ENCODE results near the gene ZNF10.

ZNF10 gene

DNA sequence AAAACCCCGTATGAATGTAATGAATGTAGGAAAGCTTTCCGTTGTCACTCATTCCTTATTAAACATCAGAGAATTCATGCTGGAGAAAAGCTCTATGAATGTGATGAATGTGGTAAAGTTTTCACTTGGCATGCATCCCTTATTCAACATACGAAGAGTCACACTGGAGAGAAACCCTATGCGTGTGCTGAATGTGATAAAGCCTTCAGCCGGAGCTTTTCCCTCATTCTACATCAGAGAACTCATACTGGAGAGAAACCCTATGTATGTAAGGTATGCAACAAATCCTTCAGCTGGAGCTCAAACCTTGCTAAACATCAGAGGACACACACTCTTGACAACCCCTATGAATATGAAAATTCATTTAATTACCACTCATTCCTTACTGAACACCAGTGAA is 24.2 kb upstream of the ZNF10 start:
- no peaks in the 10 kb centered on the region for H3K79me1 ChIP-seq (ENCODE audit: low read length)
- H3K9me3 ChIP-seq (ENCODE audit: insufficient read depth, low read depth, low read length), result peaks cover 3% of the 10 kb centered on the region
- H3K9ac ChIP-seq (ENCODE audit: low read length), result no peak overlapping the region
- no peak overlapping the region for H3K4me3 ChIP-seq (ENCODE audit: low read depth, low read length)
- no peak overlapping the region for H2BK5ac ChIP-seq (ENCODE audit: low read depth, low read length, poor library complexity)
- H3K18ac ChIP-seq (ENCODE audit: low read length), result no peak overlapping the region
- H3K36me3 ChIP-seq (ENCODE audit: control insufficient read depth in 1 of 2, insufficient read depth in 2 of 2, low read length in 2 of 2), result peaks cover 10 to 16% of the 10 kb centered on the region in 2 experiments
- no peak overlapping the region for H3K4ac ChIP-seq (ENCODE audit: low read depth, low read length)
- H2BK120ac ChIP-seq (ENCODE audit: insufficient read depth, low read length, poor library complexity), result no peak overlapping the region
- H2AFZ ChIP-seq (ENCODE audit: insufficient read depth, low read length, poor library complexity), result no peak overlapping the region
- WGBS (ENCODE audit: extremely low coverage, insufficient coverage, insufficient read length), result no CpG with 5 or more reads among the region's 5 CpGs
- no peak overlapping the region for H3K23ac ChIP-seq (ENCODE audit: low read length)
- H3K27ac ChIP-seq (ENCODE audit: low read depth, low read length), result no peak overlapping the region
- H4K12ac ChIP-seq (ENCODE audit: low read depth, low read length), result no peak overlapping the region
- H3K27me3 ChIP-seq (ENCODE audit: insufficient read depth, low read length), result no peaks in the 10 kb centered on the region
- no peak for DNase-seq
- no peak overlapping the region for H2BK12ac ChIP-seq (ENCODE audit: low read length)
- H2AK5ac ChIP-seq (ENCODE audit: low read length), result no peak overlapping the region
- no peak overlapping the region for H3K14ac ChIP-seq (ENCODE audit: low read length)
- H4K91ac ChIP-seq (ENCODE audit: low read depth, low read length), result no peak overlapping the region
- no peak overlapping the region for H3K4me2 ChIP-seq (ENCODE audit: low read length)
- no peak overlapping the region for H4K8ac ChIP-seq (ENCODE audit: low read depth, low read length)
- no peaks in the 10 kb centered on the region for H3K4me1 ChIP-seq (ENCODE audit: control insufficient read depth in 1 of 2, insufficient read depth in 2 of 2, low read length in 2 of 2)
- no peaks in the 10 kb centered on the region for H3K79me2 ChIP-seq (ENCODE audit: control insufficient read depth, insufficient read depth, low read length, poor library complexity)

DNA sequence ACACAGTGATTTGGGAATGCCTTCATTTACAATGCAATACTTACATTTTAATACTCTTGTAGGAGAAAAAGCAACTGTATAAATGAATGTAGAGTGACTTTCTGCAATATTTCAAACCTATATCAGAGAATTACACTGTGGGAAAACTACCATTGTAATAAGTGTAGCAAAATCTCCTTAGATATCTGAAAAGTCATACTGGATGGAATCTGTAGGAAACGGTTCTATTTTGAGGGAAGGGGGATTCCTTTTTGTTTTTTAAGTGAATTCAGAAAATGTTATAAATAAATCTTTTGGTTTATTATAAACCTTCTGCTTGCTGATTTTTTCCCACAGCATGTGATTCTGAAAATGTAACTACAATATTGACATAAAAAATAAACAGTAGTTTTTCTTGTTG is 23.3 kb upstream of the ZNF10 start:
- Histone ChIP-seq H3K23ac (ENCODE audit: low read length) (no peak overlapping the region), H4K8ac (ENCODE audit: low read depth, low read length) (no peak overlapping the region), H3K9me3 (ENCODE audit: insufficient read depth, low read depth, low read length) (peaks cover 3% of the 10 kb centered on the region), H3K4me3 (ENCODE audit: low read depth, low read length) (no peak overlapping the region), H3K79me2 (ENCODE audit: control insufficient read depth, insufficient read depth, low read length, poor library complexity) (no peaks in the 10 kb centered on the region), H2BK12ac (ENCODE audit: low read length) (no peak overlapping the region), H2BK5ac (ENCODE audit: low read depth, low read length, poor library complexity) (no peak overlapping the region), H3K9ac (ENCODE audit: low read length) (no peak overlapping the region), H3K18ac (ENCODE audit: low read length) (no peak overlapping the region), H3K79me1 (ENCODE audit: low read length) (no peaks in the 10 kb centered on the region), H4K91ac (ENCODE audit: low read depth, low read length) (no peak overlapping the region), H2AFZ (ENCODE audit: insufficient read depth, low read length, poor library complexity) (no peak overlapping the region), H3K27ac (ENCODE audit: low read depth, low read length) (no peak overlapping the region), H2AK5ac (ENCODE audit: low read length) (no peak overlapping the region), H3K27me3 (ENCODE audit: insufficient read depth, low read length) (no peaks in the 10 kb centered on the region), H3K4me2 (ENCODE audit: low read length) (no peak overlapping the region), H3K14ac (ENCODE audit: low read length) (no peak overlapping the region), H3K36me3 (ENCODE audit: control insufficient read depth in 1 of 2, insufficient read depth in 2 of 2, low read length in 2 of 2) (peaks cover 6 to 13% of the 10 kb centered on the region in 2 experiments), H3K4me1 (ENCODE audit: control insufficient read depth in 1 of 2, insufficient read depth in 2 of 2, low read length in 2 of 2) (no peaks in the 10 kb centered on the region), H2BK120ac (ENCODE audit: insufficient read depth, low read length, poor library complexity) (no peak overlapping the region), H4K12ac (ENCODE audit: low read depth, low read length) (no peak overlapping the region), H3K4ac (ENCODE audit: low read depth, low read length) (no peak overlapping the region)
- no CpG with 5 or more reads among the region's 1 CpG for WGBS (ENCODE audit: extremely low coverage, insufficient coverage, insufficient read length)
- DNase-seq, result no peak

GRCh38 chr12:133108150-133108549 is 22.3 kb upstream of the ZNF10 start:
- no peak overlapping the region for H3K4me2 ChIP-seq (ENCODE audit: low read length)
- H3K27me3 ChIP-seq (ENCODE audit: insufficient read depth, low read length), result no peaks in the 10 kb centered on the region
- no peak overlapping the region for H4K8ac ChIP-seq (ENCODE audit: low read depth, low read length)
- H2AK5ac ChIP-seq (ENCODE audit: low read length), result no peak overlapping the region
- no peak overlapping the region for H3K9ac ChIP-seq (ENCODE audit: low read length)
- H2BK12ac ChIP-seq (ENCODE audit: low read length), result no peak overlapping the region
- H2BK5ac ChIP-seq (ENCODE audit: low read depth, low read length, poor library complexity), result no peak overlapping the region
- H2BK120ac ChIP-seq (ENCODE audit: insufficient read depth, low read length, poor library complexity), result no peak overlapping the region
- no peak overlapping the region for H3K4ac ChIP-seq (ENCODE audit: low read depth, low read length)
- no peak for DNase-seq
- peaks cover 5% of the 10 kb centered on the region for H3K9me3 ChIP-seq (ENCODE audit: insufficient read depth, low read depth, low read length)
- no peaks in the 10 kb centered on the region for H3K79me2 ChIP-seq (ENCODE audit: control insufficient read depth, insufficient read depth, low read length, poor library complexity)
- H3K18ac ChIP-seq (ENCODE audit: low read length), result no peak overlapping the region
- H3K4me3 ChIP-seq (ENCODE audit: low read depth, low read length), result no peak overlapping the region
- H3K27ac ChIP-seq (ENCODE audit: low read depth, low read length), result no peak overlapping the region
- no peak overlapping the region for H3K14ac ChIP-seq (ENCODE audit: low read length)
- H3K4me1 ChIP-seq (ENCODE audit: control insufficient read depth in 1 of 2, insufficient read depth in 2 of 2, low read length in 2 of 2), result no peaks in the 10 kb centered on the region
- no peak overlapping the region for H3K23ac ChIP-seq (ENCODE audit: low read length)
- H2AFZ ChIP-seq (ENCODE audit: insufficient read depth, low read length, poor library complexity), result no peak overlapping the region
- H4K91ac ChIP-seq (ENCODE audit: low read depth, low read length), result no peak overlapping the region
- no peak overlapping the region for H4K12ac ChIP-seq (ENCODE audit: low read depth, low read length)
- peaks cover 2 to 13% of the 10 kb centered on the region in 2 experiments for H3K36me3 ChIP-seq (ENCODE audit: control insufficient read depth in 1 of 2, insufficient read depth in 2 of 2, low read length in 2 of 2)
- no peaks in the 10 kb centered on the region for H3K79me1 ChIP-seq (ENCODE audit: low read length)
- WGBS (ENCODE audit: extremely low coverage, insufficient coverage, insufficient read length), result no CpG with 5 or more reads among the region's 2 CpGs

- Histone ChIP-seq H2BK120ac (ENCODE audit: insufficient read depth, low read length, poor library complexity) (no peak overlapping the region), H3K4me2 (ENCODE audit: low read length) (no peak overlapping the region), H3K79me2 (ENCODE audit: control insufficient read depth, insufficient read depth, low read length, poor library complexity) (no peaks in the 10 kb centered on the region), H3K23ac (ENCODE audit: low read length) (no peak overlapping the region), H3K27me3 (ENCODE audit: insufficient read depth, low read length) (no peaks in the 10 kb centered on the region), H2AFZ (ENCODE audit: insufficient read depth, low read length, poor library complexity) (no peak overlapping the region), H3K18ac (ENCODE audit: low read length) (no peak overlapping the region), H3K4ac (ENCODE audit: low read depth, low read length) (no peak overlapping the region), H3K79me1 (ENCODE audit: low read length) (no peaks in the 10 kb centered on the region), H3K9ac (ENCODE audit: low read length) (no peak overlapping the region), H4K8ac (ENCODE audit: low read depth, low read length) (no peak overlapping the region), H3K4me3 (ENCODE audit: low read depth, low read length) (no peak overlapping the region), H2BK5ac (ENCODE audit: low read depth, low read length, poor library complexity) (no peak overlapping the region), H3K4me1 (ENCODE audit: control insufficient read depth in 1 of 2, insufficient read depth in 2 of 2, low read length in 2 of 2) (no peaks in the 10 kb centered on the region), H3K9me3 (ENCODE audit: insufficient read depth, low read depth, low read length) (peaks cover 19% of the 10 kb centered on the region), H2AK5ac (ENCODE audit: low read length) (no peak overlapping the region), H4K91ac (ENCODE audit: low read depth, low read length) (no peak overlapping the region), H4K12ac (ENCODE audit: low read depth, low read length) (no peak overlapping the region), H3K14ac (ENCODE audit: low read length) (no peak overlapping the region), H2BK12ac (ENCODE audit: low read length) (no peak overlapping the region), H3K27ac (ENCODE audit: low read depth, low read length) (no peak overlapping the region), H3K36me3 (ENCODE audit: control insufficient read depth in 1 of 2, insufficient read depth in 2 of 2, low read length in 2 of 2) (peaks cover 8 to 12% of the 10 kb centered on the region in 2 experiments)
- no CpG with 5 or more reads among the region's 3 CpGs for WGBS (ENCODE audit: extremely low coverage, insufficient coverage, insufficient read length)
- DNase-seq, result no peak
Measured at GRCh38 chr12:133120385-133121191, 9.8 kb upstream of the ZNF10 start.

All from trophoblast cell (in vitro differentiated cells and primary cell).